HepG2 (cell line): ENCODE data around the gene GYS2. TPM values are rescaled to one million over a fixed set of nuclear protein-coding genes. Genes with fewer than 3 reads are reported as not detected.

Experiments
- ATAC-seq: fragments of 200-7000 bp; cut with Tn5 transposase; 3 replicates; pipeline ENCODE4 v1.9.1; 2020; ENCODE audit warnings: mild to moderate bottlenecking, moderate library complexity
- BruUV-seq: library from RNA; stranded (reverse); fragments of 400-500 nt; replicated peaks from 2 replicates; lab custom pipeline; 2021; lab: Mats Ljungman, UMichigan
- CTCF ChIA-PET: fragments of 300-600 bp; formaldehyde crosslinking; extraction: SDS; loops from one replicate; lab custom pipeline; 2021; ENCODE audit warnings: low total read pairs, inconsistent platforms, low intra/inter-chr PET ratio; lab: Yijun Ruan, JAX
- POLR2A ChIA-PET: fragments of 350-600 bp; sonication (Branson Sonifier 250); formaldehyde crosslinking; loops from one replicate; lab custom pipeline; 2020; ENCODE audit warnings: antibody characterized with exemption, inconsistent platforms; lab: Yijun Ruan, JAX
- DNase-seq: peaks from one replicate; pipeline ENCODE4 v3.0.0-alpha.2; 2015; ENCODE audit warnings: low spot score
- FAIRE-seq: peaks from 3 replicates; lab custom pipeline; 2011; peaks lifted over from hg19 to GRCh38; lab: Jason Lieb, UNC
- H2AFZ ChIP-seq: one replicate; pipeline ENCODE4 v1.6.1; 2011; ENCODE audit warnings: low read length, inconsistent platforms
- H3K27ac ChIP-seq: fragments of 300-600 bp; 3 replicates; pipeline ENCODE4 v1.8.0; 2011; ENCODE audit warnings: mixed run types, mild to moderate bottlenecking, mixed read lengths, low read length, inconsistent platforms; ENCODE audit not compliant: insufficient read depth; ENCODE audit errors: extremely low read length
- H3K27me3 ChIP-seq, 2 experiments: fragments of 200-600 bp in 1 of 2; 2 replicates in 1 of 2; 3 replicates in 1 of 2; pipeline versions ENCODE4 v1.6.0 to v1.8.0; 2011; ENCODE audit warnings: low read length in 2 of 2, mild to moderate bottlenecking in 2 of 2, moderate library complexity in 2 of 2, inconsistent platforms in 1 of 2; ENCODE audit not compliant: insufficient read depth in 2 of 2, control insufficient read depth in 1 of 2
- H3K36me3 ChIP-seq, 2 experiments: fragments of 200-600 bp in 1 of 2; replicated peaks in 1 of 2; 2 replicates in 1 of 2; 3 replicates in 1 of 2; pipeline versions ENCODE4 v1.5.1 to v1.8.0; 2011; ENCODE audit warnings: low read length in 2 of 2, inconsistent platforms in 1 of 2; ENCODE audit not compliant: insufficient read depth in 2 of 2, control insufficient read depth in 1 of 2
- H3K4me1 ChIP-seq: 2 replicates; pipeline ENCODE4 v1.5.1; 2012; ENCODE audit warnings: low read length, inconsistent platforms; ENCODE audit not compliant: insufficient read depth
- H3K4me2 ChIP-seq: 2 replicates; pipeline ENCODE4 v1.6.0; 2011; ENCODE audit warnings: low read depth, low read length, inconsistent platforms
- H3K4me3 ChIP-seq, 3 experiments: fragments of 200-600 bp in 1 of 3; sonication (generic), shearing (Covaris generic) in 1 of 3; replicated peaks in 1 of 3; 2 replicates each; pipeline ENCODE4 v1.5.1; 2011 to 2016; ENCODE audit warnings: low read length in 3 of 3, inconsistent platforms in 2 of 3, low read depth in 2 of 3, mild to moderate bottlenecking in 2 of 3, control low read depth in 1 of 3, mixed read lengths in 1 of 3; ENCODE audit not compliant: insufficient read depth in 1 of 3
- H3K79me2 ChIP-seq: one replicate; pipeline ENCODE4 v1.6.1; 2011; ENCODE audit warnings: low read length, inconsistent platforms; ENCODE audit not compliant: insufficient read depth
- H3K9ac ChIP-seq: 2 replicates; pipeline ENCODE4 v1.6.0; 2011; ENCODE audit warnings: mild to moderate bottlenecking, low read depth, low read length, inconsistent platforms; ENCODE audit not compliant: insufficient read depth
- H3K9me3 ChIP-seq: 2 replicates; pipeline ENCODE4 v1.5.1; 2012; ENCODE audit warnings: mild to moderate bottlenecking, low read length
- H4K20me1 ChIP-seq: 2 replicates; pipeline ENCODE4 v1.6.0; 2011; ENCODE audit warnings: inconsistent platforms, mild to moderate bottlenecking, low read length, moderate library complexity; ENCODE audit not compliant: insufficient read depth
- ARHGAP35 ChIP-seq: sonication (generic); formaldehyde crosslinking; IDR thresholded peaks from 2 replicates; pipeline ENCODE4 v1.9.0; 2022; ENCODE audit warnings: mild to moderate bottlenecking, inconsistent platforms, moderate library complexity, missing genetic modification reagents, borderline replicate concordance
- BCL3 ChIP-seq: sonication (generic); formaldehyde crosslinking; IDR thresholded peaks from 2 replicates; pipeline ENCODE4 v1.5.1; 2020; ENCODE audit warnings: mild to moderate bottlenecking, missing genetic modification reagents, moderate library complexity
- HIC2 ChIP-seq: sonication (generic); formaldehyde crosslinking; IDR thresholded peaks from 2 replicates; pipeline ENCODE4 v1.9.0; 2022; ENCODE audit warnings: low read depth, missing genetic modification reagents
- MTF2 ChIP-seq: sonication (generic); formaldehyde crosslinking; IDR thresholded peaks from 2 replicates; pipeline ENCODE4 v1.5.0; 2020; ENCODE audit warnings: missing genetic modification reagents, borderline replicate concordance
- NFIB ChIP-seq: sonication (generic); formaldehyde crosslinking; IDR thresholded peaks from 2 replicates; pipeline ENCODE4 v1.9.0; 2021; ENCODE audit warnings: missing genetic modification reagents, mild to moderate bottlenecking, borderline replicate concordance
- NFIC ChIP-seq: IDR thresholded peaks from 2 replicates; pipeline ENCODE4 v1.6.1; 2012; ENCODE audit warnings: mild to moderate bottlenecking, low read length, inconsistent platforms
- NFYB ChIP-seq: sonication (generic); formaldehyde crosslinking; IDR thresholded peaks from 2 replicates; pipeline ENCODE4 v1.4.0; 2020; ENCODE audit warnings: missing genetic modification reagents
- PCBP2 ChIP-seq: fragments of 200-400 bp; formaldehyde crosslinking; optimal IDR thresholded peaks from 2 replicates; pipeline ENCODE3; 2018; ENCODE audit warnings: low read length, low read depth; ENCODE audit not compliant: poor library complexity, severe bottlenecking
- SIX1 ChIP-seq: sonication (generic); formaldehyde crosslinking; IDR thresholded peaks from 2 replicates; pipeline ENCODE4 v1.4.0; 2020; ENCODE audit warnings: missing genetic modification reagents, borderline replicate concordance
- ZKSCAN1 ChIP-seq: fragments of 150-350 bp; IDR thresholded peaks from 2 replicates; pipeline ENCODE4 v1.6.1; 2014; ENCODE audit warnings: low read length
- ZNF333 ChIP-seq: sonication (generic); formaldehyde crosslinking; IDR thresholded peaks from 2 replicates; pipeline ENCODE4 v1.4.0; 2020; ENCODE audit warnings: mild to moderate bottlenecking, missing genetic modification reagents, borderline replicate concordance
- ZNF446 ChIP-seq: sonication (generic); formaldehyde crosslinking; IDR thresholded peaks from 2 replicates; pipeline ENCODE4 v1.5.0; 2020; ENCODE audit warnings: mild to moderate bottlenecking, missing genetic modification reagents
- ZNF772 ChIP-seq: sonication (generic); formaldehyde crosslinking; IDR thresholded peaks from 2 replicates; pipeline ENCODE4 v1.5.0; 2020; ENCODE audit warnings: mild to moderate bottlenecking, missing genetic modification reagents
- WGBS: methylation state at CpG from one replicate; pipeline ENCODE4 v1.1.6; 2017; ENCODE audit warnings: low lambda C conversion rate; 5-methylcytosine and 5-hydroxymethylcytosine counted together
- in situ Hi-C: cut with HindIII; loops from 2 replicates; pipeline ENCODE4 v1.10.0; 2017; ENCODE audit warnings: low pct_unique_long_range_greater_than_20kb; ENCODE audit not compliant: extremely low pct_ligation_motif_present
- intact Hi-C: fragments of 100-400 bp; cut with micrococcal nuclease; formaldehyde crosslinking; loops from one replicate; pipeline ENCODE4 v1.10.0; 2022; ENCODE audit not compliant: unreplicated experiment
- polyA plus RNA-seq, 8 experiments: library from polyadenylated mRNA; depleted of rRNA in 3 of 8; stranded (reverse) in 7 of 8; unstranded in 1 of 8; fragments of >200 nt; fragmentation: Illumina TruSeq in 4 of 8; extraction: Trizol in 4 of 8; gene quantifications; 2 replicates each; pipeline versions ENCODE4 v1.2.1 to v1.2.3, GENCODE V29; 2011 to 2016; ENCODE audit warnings: low read depth in 4 of 8, missing spikeins in 1 of 8, mixed read lengths in 1 of 8; ENCODE audit not compliant: insufficient read depth in 1 of 8
- total RNA-seq, 5 experiments: library from RNA; depleted of rRNA; stranded (reverse); fragments of >200 nt; fragmentation: Illumina TruSeq; extraction: Trizol; gene quantifications; 2 replicates each; pipeline ENCODE4 v1.2.3, GENCODE V29; 2016; ENCODE audit warnings: low read depth in 1 of 5
- TF ChIP-seq, protein P1 (sequence below): sonication (generic); formaldehyde crosslinking; IDR thresholded peaks from 2 replicates; pipeline ENCODE4 v1.5.0; 2020; ENCODE audit warnings: missing genetic modification reagents, mild to moderate bottlenecking, borderline replicate concordance
- TF ChIP-seq, protein P2 (sequence below): sonication (generic); formaldehyde crosslinking; conservative IDR thresholded peaks from 2 replicates; pipeline ENCODE4 v1.4.0; 2020; ENCODE audit warnings: missing genetic modification reagents
- TF ChIP-seq, protein P3 (sequence below): sonication (generic); formaldehyde crosslinking; IDR thresholded peaks from 2 replicates; pipeline ENCODE4 v1.5.1; 2020; ENCODE audit warnings: missing genetic modification reagents, mild to moderate bottlenecking, borderline replicate concordance

GYS2 gene
- total and polyA plus RNA-seq, 2 of the 13 experiments (the other 11 are each of a cell fraction or from before 2014, with no cell fraction given) = not detected

DNA sequence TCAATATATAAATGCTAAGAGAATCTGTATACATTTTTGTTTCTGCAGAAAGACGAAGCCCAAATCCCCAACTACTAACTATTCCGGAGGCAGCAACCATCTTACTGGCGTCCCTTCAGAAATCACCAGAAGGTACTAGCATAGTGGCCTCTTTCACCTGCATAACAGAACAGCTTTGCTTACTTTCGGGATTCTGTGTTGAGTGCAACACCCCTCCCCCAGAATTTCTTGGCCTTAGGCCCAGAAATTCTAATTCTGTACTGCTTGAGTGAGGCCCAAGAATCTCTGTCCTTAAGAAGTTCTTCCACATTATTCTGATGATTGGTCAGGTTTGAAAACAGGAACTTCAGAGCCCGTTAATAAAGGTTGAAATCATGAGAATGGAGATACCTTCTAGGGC is 75.7 kb downstream of the GYS2 start:
- FAIRE-seq (no peak), ATAC-seq (no peak), DNase-seq (no peak)
- Histone ChIP-seq H3K36me3 (no peaks in the 10 kb centered on the region), H3K79me2 (no peaks in the 10 kb centered on the region), H3K27me3 (peaks cover 0 to 23% of the 10 kb centered on the region in 2 experiments; a peak in 3 of 5 replicates), H4K20me1 (no peaks in the 10 kb centered on the region), H3K9me3 (no peaks in the 10 kb centered on the region), H3K9ac (no peak overlapping the region), H3K4me1 (no peaks in the 10 kb centered on the region; the same call in 1 of the 2 replicates), H2AFZ (no peak overlapping the region), H3K27ac (no peak overlapping the region), H3K4me2 (no peak overlapping the region), H3K4me3 (no peak overlapping the region)
- intact Hi-C loops = no loop called here
- in situ Hi-C loops = no loop called here
- no TSS peak for BruUV-seq
- 71% methylated on average over 5 of the region's 5 CpGs for WGBS
- ChIA-PET POLR2A (no interaction called here), CTCF (no interaction called here)
- TF ChIP-seq NFIC (no peak), ZKSCAN1 (no peak), ZNF772 (no peak), ARHGAP35 (CRISPR knock-in tag) (no peak), MTF2 (CRISPR knock-in tag) (no peak), PCBP2 (no peak), SIX1 (CRISPR knock-in tag) (no peak), NFYB (CRISPR knock-in tag) (no peak), HIC2 (CRISPR knock-in tag) (no peak), ZNF333 (CRISPR knock-in tag) (no peak), BCL3 (no peak), NFIB (CRISPR knock-in tag) (no peak), ZNF446 (CRISPR knock-in tag) (no peak)
- TF ChIP-seq, protein P1, sequence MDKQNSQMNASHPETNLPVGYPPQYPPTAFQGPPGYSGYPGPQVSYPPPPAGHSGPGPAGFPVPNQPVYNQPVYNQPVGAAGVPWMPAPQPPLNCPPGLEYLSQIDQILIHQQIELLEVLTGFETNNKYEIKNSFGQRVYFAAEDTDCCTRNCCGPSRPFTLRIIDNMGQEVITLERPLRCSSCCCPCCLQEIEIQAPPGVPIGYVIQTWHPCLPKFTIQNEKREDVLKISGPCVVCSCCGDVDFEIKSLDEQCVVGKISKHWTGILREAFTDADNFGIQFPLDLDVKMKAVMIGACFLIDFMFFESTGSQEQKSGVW (CRISPR knock-in tag) = no peak
- TF ChIP-seq, protein P2, sequence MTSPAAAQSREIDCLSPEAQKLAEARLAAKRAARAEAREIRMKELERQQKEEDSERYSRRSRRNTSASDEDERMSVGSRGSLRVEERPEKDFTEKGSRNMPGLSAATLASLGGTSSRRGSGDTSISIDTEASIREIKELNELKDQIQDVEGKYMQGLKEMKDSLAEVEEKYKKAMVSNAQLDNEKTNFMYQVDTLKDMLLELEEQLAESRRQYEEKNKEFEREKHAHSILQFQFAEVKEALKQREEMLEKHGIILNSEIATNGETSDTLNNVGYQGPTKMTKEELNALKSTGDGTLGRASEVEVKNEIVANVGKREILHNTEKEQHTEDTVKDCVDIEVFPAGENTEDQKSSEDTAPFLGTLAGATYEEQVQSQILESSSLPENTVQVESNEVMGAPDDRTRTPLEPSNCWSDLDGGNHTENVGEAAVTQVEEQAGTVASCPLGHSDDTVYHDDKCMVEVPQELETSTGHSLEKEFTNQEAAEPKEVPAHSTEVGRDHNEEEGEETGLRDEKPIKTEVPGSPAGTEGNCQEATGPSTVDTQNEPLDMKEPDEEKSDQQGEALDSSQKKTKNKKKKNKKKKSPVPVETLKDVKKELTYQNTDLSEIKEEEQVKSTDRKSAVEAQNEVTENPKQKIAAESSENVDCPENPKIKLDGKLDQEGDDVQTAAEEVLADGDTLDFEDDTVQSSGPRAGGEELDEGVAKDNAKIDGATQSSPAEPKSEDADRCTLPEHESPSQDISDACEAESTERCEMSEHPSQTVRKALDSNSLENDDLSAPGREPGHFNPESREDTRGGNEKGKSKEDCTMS (CRISPR knock-in tag) = no peak
- TF ChIP-seq, protein P3, sequence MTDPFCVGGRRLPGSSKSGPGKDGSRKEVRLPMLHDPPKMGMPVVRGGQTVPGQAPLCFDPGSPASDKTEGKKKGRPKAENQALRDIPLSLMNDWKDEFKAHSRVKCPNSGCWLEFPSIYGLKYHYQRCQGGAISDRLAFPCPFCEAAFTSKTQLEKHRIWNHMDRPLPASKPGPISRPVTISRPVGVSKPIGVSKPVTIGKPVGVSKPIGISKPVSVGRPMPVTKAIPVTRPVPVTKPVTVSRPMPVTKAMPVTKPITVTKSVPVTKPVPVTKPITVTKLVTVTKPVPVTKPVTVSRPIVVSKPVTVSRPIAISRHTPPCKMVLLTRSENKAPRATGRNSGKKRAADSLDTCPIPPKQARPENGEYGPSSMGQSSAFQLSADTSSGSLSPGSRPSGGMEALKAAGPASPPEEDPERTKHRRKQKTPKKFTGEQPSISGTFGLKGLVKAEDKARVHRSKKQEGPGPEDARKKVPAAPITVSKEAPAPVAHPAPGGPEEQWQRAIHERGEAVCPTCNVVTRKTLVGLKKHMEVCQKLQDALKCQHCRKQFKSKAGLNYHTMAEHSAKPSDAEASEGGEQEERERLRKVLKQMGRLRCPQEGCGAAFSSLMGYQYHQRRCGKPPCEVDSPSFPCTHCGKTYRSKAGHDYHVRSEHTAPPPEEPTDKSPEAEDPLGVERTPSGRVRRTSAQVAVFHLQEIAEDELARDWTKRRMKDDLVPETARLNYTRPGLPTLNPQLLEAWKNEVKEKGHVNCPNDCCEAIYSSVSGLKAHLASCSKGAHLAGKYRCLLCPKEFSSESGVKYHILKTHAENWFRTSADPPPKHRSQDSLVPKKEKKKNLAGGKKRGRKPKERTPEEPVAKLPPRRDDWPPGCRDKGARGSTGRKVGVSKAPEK = no peak
